SK-N-SH treated with all-trans-retinoic acid at 6 μM for 48 hours (cell line): ENCODE measurements around the gene TCF21.

Experiments used
- ATAC-seq: fragments of 200-7000 bp; cut with Tn5 transposase; 3 replicates; pipeline ENCODE4 v1.9.1; 2020; ENCODE audit warnings: mild to moderate bottlenecking, moderate library complexity
- ARNTL ChIP-seq: fragments of 450-650 bp; formaldehyde crosslinking; IDR thresholded peaks from 2 replicates; pipeline ENCODE4 v1.5.0; 2020; ENCODE audit warnings: low read depth, mild to moderate bottlenecking, moderate library complexity, borderline replicate concordance
- BACH2 ChIP-seq: fragments of 250-450 bp; sonication (Bioruptor Pico); IDR thresholded peaks from 2 replicates; pipeline ENCODE4 v1.9.0; 2021; ENCODE audit warnings: mild to moderate bottlenecking, borderline replicate concordance
- CSDC2 ChIP-seq: fragments of 250-450 bp; sonication (Bioruptor Pico); IDR thresholded peaks from 2 replicates; pipeline ENCODE4 v1.5.0; 2020; ENCODE audit warnings: mild to moderate bottlenecking, moderate library complexity
- ESRRG ChIP-seq: fragments of 250-450 bp; sonication (Bioruptor Pico); IDR thresholded peaks from 2 replicates; pipeline ENCODE4 v1.6.1; 2021; ENCODE audit warnings: mild to moderate bottlenecking
- GLIS3 ChIP-seq: fragments of 250-450 bp; sonication (Bioruptor Pico); IDR thresholded peaks from 2 replicates; pipeline ENCODE4 v1.5.0; 2020; ENCODE audit warnings: mild to moderate bottlenecking, moderate library complexity
- ISL1 ChIP-seq: fragments of 250-450 bp; sonication (Bioruptor Pico); IDR thresholded peaks from 2 replicates; pipeline ENCODE4 v2.1.2; 2022; ENCODE audit warnings: mild to moderate bottlenecking, moderate library complexity
- OSR1 ChIP-seq: fragments of 250-450 bp; sonication (Bioruptor Pico); IDR thresholded peaks from 2 replicates; pipeline ENCODE4 v1.8.0; 2022; ENCODE audit warnings: moderate library complexity, mild to moderate bottlenecking, inconsistent platforms
- PATZ1 ChIP-seq: fragments of 250-450 bp; sonication (Bioruptor Pico); IDR thresholded peaks from 2 replicates; pipeline ENCODE4 v1.8.0; 2020; ENCODE audit warnings: mild to moderate bottlenecking, moderate library complexity, borderline replicate concordance
- POU6F1 ChIP-seq: fragments of 250-450 bp; sonication (Bioruptor Pico); IDR thresholded peaks from 2 replicates; pipeline ENCODE4 v1.8.0; 2021; ENCODE audit warnings: low read depth, mild to moderate bottlenecking, moderate library complexity, borderline replicate concordance
- PPARA ChIP-seq: fragments of 250-450 bp; sonication (Bioruptor Pico); IDR thresholded peaks from 2 replicates; pipeline ENCODE4 v1.5.0; 2020; ENCODE audit warnings: mild to moderate bottlenecking, borderline replicate concordance
- RARB ChIP-seq: fragments of 250-450 bp; sonication (Bioruptor Pico); IDR thresholded peaks from 2 replicates; pipeline ENCODE4 v1.8.0; 2021; ENCODE audit warnings: mild to moderate bottlenecking, moderate library complexity
- SNAI2 ChIP-seq: fragments of 250-450 bp; sonication (Bioruptor Pico); IDR thresholded peaks from 2 replicates; pipeline ENCODE4 v1.5.0; 2020; ENCODE audit warnings: mild to moderate bottlenecking, moderate library complexity
- TCF4 ChIP-seq: fragments of 250-450 bp; sonication (Bioruptor Pico); IDR thresholded peaks from 2 replicates; pipeline ENCODE4 v1.8.0; 2021; ENCODE audit warnings: mild to moderate bottlenecking, moderate library complexity, borderline replicate concordance
- TOX ChIP-seq: fragments of 250-450 bp; sonication (Bioruptor Pico); IDR thresholded peaks from 2 replicates; pipeline ENCODE4 v1.8.0; 2021; ENCODE audit warnings: mild to moderate bottlenecking, moderate library complexity, borderline replicate concordance
- ZC3H10 ChIP-seq: fragments of 250-450 bp; sonication (Bioruptor Pico); IDR thresholded peaks from 2 replicates; pipeline ENCODE4 v1.5.1; 2021; ENCODE audit warnings: mild to moderate bottlenecking, moderate library complexity
- ZFP3 ChIP-seq: fragments of 250-450 bp; sonication (Bioruptor Pico); IDR thresholded peaks from 2 replicates; pipeline ENCODE4 v1.5.0; 2020; ENCODE audit warnings: mild to moderate bottlenecking, moderate library complexity
- ZFP30 ChIP-seq: fragments of 450-650 bp; formaldehyde crosslinking; IDR thresholded peaks from 2 replicates; pipeline ENCODE4 v1.5.0; 2022; ENCODE audit warnings: mild to moderate bottlenecking, moderate library complexity
- ZNF565 ChIP-seq: fragments of 450-650 bp; formaldehyde crosslinking; conservative IDR thresholded peaks from 2 replicates; pipeline ENCODE4 v1.5.0; 2020; ENCODE audit warnings: low read depth, mild to moderate bottlenecking, moderate library complexity
- ZNF70 ChIP-seq: fragments of 450-650 bp; formaldehyde crosslinking; IDR thresholded peaks from 2 replicates; pipeline ENCODE4 v1.5.0; 2020; ENCODE audit warnings: mild to moderate bottlenecking, moderate library complexity
- ZNF8 ChIP-seq: fragments of 450-650 bp; formaldehyde crosslinking; IDR thresholded peaks from 2 replicates; pipeline ENCODE4 v1.5.0; 2020; ENCODE audit warnings: mild to moderate bottlenecking, moderate library complexity
- TF ChIP-seq, protein P1 (sequence below): fragments of 250-450 bp; sonication (Bioruptor Pico); IDR thresholded peaks from 2 replicates; pipeline ENCODE4 v1.5.1; 2020; ENCODE audit warnings: low read depth, mild to moderate bottlenecking, moderate library complexity
- TF ChIP-seq, protein P2 (sequence below): fragments of 250-450 bp; sonication (Bioruptor Pico); IDR thresholded peaks from 2 replicates; pipeline ENCODE4 v1.5.1; 2021; ENCODE audit warnings: mild to moderate bottlenecking, moderate library complexity

The TCF21 gene

GRCh38 chr6:133888929-133889556 is at the start of gene TCF21:
TSS of gene TCF21 (plus strand) at chr6:133889113. CDS start at chr6:133889398, 285 bp downstream.
- peak; percentile 23; the same call in 2 of the 3 replicates for ATAC-seq
- TF ChIP-seq ARNTL (CRISPR knock-in tag): no peak
- TF ChIP-seq ISL1 (CRISPR knock-in tag): no peak
- TF ChIP-seq ZNF70: no peak
- TF ChIP-seq TCF4 (CRISPR knock-in tag): no peak
- TF ChIP-seq PPARA (CRISPR knock-in tag): no peak
- TF ChIP-seq ZFP3 (CRISPR knock-in tag): no peak
- no peak for TF ChIP-seq POU6F1 (CRISPR knock-in tag)
- TF ChIP-seq PATZ1 (CRISPR knock-in tag): no peak
- no peak for TF ChIP-seq GLIS3
- TF ChIP-seq, protein P1, sequence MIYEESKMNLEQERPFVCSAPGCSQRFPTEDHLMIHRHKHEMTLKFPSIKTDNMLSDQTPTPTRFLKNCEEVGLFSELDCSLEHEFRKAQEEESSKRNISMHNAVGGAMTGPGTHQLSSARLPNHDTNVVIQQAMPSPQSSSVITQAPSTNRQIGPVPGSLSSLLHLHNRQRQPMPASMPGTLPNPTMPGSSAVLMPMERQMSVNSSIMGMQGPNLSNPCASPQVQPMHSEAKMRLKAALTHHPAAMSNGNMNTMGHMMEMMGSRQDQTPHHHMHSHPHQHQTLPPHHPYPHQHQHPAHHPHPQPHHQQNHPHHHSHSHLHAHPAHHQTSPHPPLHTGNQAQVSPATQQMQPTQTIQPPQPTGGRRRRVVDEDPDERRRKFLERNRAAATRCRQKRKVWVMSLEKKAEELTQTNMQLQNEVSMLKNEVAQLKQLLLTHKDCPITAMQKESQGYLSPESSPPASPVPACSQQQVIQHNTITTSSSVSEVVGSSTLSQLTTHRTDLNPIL (CRISPR knock-in tag): no peak
- TF ChIP-seq, protein P2, sequence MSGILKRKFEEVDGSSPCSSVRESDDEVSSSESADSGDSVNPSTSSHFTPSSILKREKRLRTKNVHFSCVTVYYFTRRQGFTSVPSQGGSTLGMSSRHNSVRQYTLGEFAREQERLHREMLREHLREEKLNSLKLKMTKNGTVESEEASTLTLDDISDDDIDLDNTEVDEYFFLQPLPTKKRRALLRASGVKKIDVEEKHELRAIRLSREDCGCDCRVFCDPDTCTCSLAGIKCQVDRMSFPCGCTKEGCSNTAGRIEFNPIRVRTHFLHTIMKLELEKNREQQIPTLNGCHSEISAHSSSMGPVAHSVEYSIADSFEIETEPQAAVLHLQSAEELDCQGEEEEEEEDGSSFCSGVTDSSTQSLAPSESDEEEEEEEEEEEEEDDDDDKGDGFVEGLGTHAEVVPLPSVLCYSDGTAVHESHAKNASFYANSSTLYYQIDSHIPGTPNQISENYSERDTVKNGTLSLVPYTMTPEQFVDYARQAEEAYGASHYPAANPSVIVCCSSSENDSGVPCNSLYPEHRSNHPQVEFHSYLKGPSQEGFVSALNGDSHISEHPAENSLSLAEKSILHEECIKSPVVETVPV (CRISPR knock-in tag): no peak
- TF ChIP-seq ZNF8: no peak
- no peak for TF ChIP-seq ZC3H10 (CRISPR knock-in tag)
- no peak for TF ChIP-seq OSR1 (CRISPR knock-in tag)
- TF ChIP-seq CSDC2: no peak
- TF ChIP-seq ESRRG (CRISPR knock-in tag): no peak

DNA sequence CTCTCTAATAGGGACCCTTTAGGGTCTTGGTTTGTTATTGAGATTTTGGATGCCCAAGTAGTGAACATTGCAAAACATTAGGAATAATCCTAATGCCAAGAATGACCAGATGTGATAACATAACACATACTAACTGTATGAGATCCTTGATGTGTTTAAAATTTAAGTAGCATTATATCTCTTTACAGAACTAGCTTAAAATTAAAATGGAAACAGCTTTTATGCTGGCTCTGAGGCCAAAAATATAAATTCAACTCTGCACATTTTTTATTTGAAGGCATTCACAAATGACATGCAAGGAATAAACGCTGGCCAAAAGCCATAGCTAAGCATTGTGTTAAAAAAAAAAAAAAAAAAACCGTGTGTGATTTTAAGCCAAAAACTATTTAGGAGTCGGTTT is 47.7 kb upstream of the TCF21 start:
- ATAC-seq: no peak
- TF ChIP-seq ZC3H10 (CRISPR knock-in tag) (no peak), OSR1 (CRISPR knock-in tag) (no peak), ZNF8 (no peak), ZFP30 (no peak)
- TF ChIP-seq, protein P2 (CRISPR knock-in tag): no peak
- TF ChIP-seq, protein P1 (CRISPR knock-in tag): no peak

GRCh38 chr6:133843098-133843497 is 45.8 kb upstream of the TCF21 start:
- ATAC-seq: no peak
- TF ChIP-seq TOX (CRISPR knock-in tag) (no peak), SNAI2 (CRISPR knock-in tag) (no peak), CSDC2 (no peak), TCF4 (CRISPR knock-in tag) (no peak)

GRCh38 chr6:133844709-133845108 is 44.2 kb upstream of the TCF21 start:
- no peak for TF ChIP-seq BACH2 (CRISPR knock-in tag)
- TF ChIP-seq RARB (CRISPR knock-in tag): no peak
- no peak for TF ChIP-seq ZNF565 (CRISPR knock-in tag)
- no peak for TF ChIP-seq PPARA (CRISPR knock-in tag)
- no peak for TF ChIP-seq ZC3H10 (CRISPR knock-in tag)
- TF ChIP-seq GLIS3: no peak
- no peak for TF ChIP-seq TOX (CRISPR knock-in tag)
- ATAC-seq: no peak
